ENCODE results near the gene KCNH1. TPM values are rescaled to one million over a fixed set of nuclear protein-coding genes. Genes with fewer than 3 reads are reported as not detected.

The KCNH1 gene
- total RNA-seq, 1 donor from 2014 or later = not detected

DNA sequence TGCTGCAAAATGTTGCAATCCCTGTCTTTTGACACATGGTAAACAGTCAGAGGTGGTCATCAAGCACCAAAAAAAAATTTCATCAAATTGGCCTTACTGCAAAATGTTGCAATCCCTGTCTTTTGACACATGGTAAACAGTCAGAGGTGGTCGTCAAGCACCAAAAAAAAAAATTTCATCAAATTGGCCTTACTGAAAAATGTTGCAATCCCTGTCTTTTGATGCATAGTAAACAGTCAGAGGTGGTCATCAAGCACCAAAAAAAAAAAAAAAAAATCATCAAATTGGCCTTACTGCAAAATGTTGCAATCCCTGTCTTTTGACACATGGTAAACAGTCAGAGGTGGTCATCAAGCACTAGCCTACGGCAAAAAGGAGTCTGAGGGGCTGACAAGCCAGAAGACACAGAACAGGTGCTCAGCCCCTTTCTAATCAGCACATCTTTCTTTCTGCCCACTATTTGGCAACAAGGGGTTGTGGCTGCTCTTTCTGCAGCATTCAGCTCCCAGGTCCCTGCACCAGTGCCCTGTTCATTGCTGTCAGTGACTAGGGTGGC, 223.8 kb downstream of the KCNH1 start:
- Mint-ChIP-seq H3K27me3 (peaks cover 6% of the 10 kb centered on the region), H3K9me3 (no peaks in the 10 kb centered on the region), H3K36me3 (ENCODE audit: low read depth) (no peaks in the 10 kb centered on the region), H3K4me1 (no peaks in the 10 kb centered on the region), H3K4me3 (no peak overlapping the region), H3K27ac (no peak overlapping the region)
- no peak for ATAC-seq (ENCODE audit: low read depth)
- CTCF ChIA-PET = no interaction called here
- intact Hi-C loops (cut with micrococcal nuclease) = no loop called here
- DNase-seq = no peak
- TF ChIP-seq, protein P1, sequence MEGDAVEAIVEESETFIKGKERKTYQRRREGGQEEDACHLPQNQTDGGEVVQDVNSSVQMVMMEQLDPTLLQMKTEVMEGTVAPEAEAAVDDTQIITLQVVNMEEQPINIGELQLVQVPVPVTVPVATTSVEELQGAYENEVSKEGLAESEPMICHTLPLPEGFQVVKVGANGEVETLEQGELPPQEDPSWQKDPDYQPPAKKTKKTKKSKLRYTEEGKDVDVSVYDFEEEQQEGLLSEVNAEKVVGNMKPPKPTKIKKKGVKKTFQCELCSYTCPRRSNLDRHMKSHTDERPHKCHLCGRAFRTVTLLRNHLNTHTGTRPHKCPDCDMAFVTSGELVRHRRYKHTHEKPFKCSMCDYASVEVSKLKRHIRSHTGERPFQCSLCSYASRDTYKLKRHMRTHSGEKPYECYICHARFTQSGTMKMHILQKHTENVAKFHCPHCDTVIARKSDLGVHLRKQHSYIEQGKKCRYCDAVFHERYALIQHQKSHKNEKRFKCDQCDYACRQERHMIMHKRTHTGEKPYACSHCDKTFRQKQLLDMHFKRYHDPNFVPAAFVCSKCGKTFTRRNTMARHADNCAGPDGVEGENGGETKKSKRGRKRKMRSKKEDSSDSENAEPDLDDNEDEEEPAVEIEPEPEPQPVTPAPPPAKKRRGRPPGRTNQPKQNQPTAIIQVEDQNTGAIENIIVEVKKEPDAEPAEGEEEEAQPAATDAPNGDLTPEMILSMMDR (IDR thresholded peaks at IDR 0.05) = no peak
- POLR2A ChIA-PET = no interaction called here

DNA sequence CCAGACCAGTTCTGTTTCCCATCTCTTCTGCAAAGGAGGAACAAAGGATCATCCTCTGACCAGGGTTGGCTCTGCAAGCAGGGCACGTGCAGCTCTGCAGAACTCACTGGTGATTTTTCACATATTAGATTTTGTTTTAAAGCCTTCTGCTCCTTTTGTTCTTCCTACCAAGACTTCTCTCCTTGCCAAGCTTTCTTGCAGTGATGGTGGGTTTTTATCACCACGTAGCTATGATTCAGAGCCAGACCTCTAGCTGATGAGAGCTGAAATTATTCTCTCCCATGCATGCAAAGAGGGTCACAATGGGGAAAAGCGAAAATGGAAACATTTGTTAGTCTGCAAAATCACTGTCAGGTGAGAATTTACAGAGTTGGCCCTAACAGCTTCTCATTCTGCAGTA, 225.2 kb downstream of the KCNH1 start:
- Mint-ChIP-seq H3K4me3 (no peak overlapping the region), H3K27ac (no peak overlapping the region), H3K9me3 (no peaks in the 10 kb centered on the region), H3K27me3 (peaks cover 6% of the 10 kb centered on the region), H3K4me1 (no peaks in the 10 kb centered on the region), H3K36me3 (ENCODE audit: low read depth) (no peaks in the 10 kb centered on the region)
- ChIA-PET CTCF (no interaction called here), POLR2A (no interaction called here)
- TF ChIP-seq, protein P1 (IDR thresholded peaks at IDR 0.05) = no peak
- intact Hi-C loops (cut with micrococcal nuclease) = no loop called here
- DNase-seq (no peak), ATAC-seq (ENCODE audit: low read depth) (no peak)

DNA sequence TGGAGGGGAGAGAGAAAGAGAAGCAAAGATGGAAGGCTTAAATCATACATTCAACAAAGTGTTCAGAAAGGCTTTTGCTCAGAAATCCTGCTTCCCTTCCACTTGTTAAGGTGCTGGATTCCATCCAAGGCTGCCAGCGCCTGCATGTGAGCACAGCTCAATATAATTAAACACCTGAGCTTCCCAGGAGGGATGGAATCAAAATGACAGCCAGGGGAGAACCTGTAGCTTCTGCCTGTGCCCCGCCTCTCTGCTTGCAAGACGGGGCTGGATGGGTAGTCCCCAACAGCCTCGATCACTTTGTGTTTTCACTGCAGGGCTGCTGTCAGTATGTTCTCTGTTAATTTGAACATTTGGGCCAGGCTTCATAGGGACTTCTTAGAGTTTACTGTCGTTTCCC, 225.7 kb downstream of the KCNH1 start:
- TF ChIP-seq, protein P1 (IDR thresholded peaks at IDR 0.05) = no peak
- ATAC-seq (ENCODE audit: low read depth) (no peak), DNase-seq (no peak)
- ChIA-PET POLR2A (no interaction called here), CTCF (no interaction called here)
- intact Hi-C loops (cut with micrococcal nuclease) = no loop called here
- H3K9me3 Mint-ChIP-seq = no peaks in the 10 kb centered on the region
- no peak overlapping the region for H3K4me3 Mint-ChIP-seq
- peaks cover 6% of the 10 kb centered on the region for H3K27me3 Mint-ChIP-seq
- H3K4me1 Mint-ChIP-seq = no peaks in the 10 kb centered on the region
- H3K27ac Mint-ChIP-seq = no peak overlapping the region
- H3K36me3 Mint-ChIP-seq (ENCODE audit: low read depth) = no peaks in the 10 kb centered on the region

DNA sequence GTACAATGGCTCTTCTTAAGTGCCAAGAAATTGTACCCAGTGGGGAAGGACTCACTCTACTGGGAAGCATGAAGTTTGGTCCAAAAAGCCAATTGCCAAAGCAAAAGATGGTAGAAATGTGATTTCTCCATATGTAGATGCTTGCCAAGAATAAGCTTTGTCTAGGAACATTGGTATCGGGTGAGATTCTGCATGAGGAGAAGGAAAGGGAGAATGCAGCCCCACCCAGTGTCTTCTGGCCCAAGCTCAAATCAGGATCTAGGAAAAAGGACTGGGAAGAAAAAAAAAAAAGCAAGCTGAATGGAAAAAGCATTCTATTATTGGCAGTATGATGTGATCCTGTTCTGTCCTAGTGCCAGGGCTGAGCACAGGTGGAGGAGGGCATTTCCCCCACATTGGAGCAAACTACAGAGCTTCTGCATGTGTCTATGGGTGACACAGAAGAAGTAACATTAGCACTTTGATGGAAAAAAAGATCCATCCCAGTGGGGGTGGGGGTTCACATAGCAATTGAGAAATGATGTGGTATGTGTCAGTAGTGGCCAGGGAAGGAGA, 226.6 kb downstream of the KCNH1 start:
- Mint-ChIP-seq H3K27me3 (peaks cover 6% of the 10 kb centered on the region), H3K4me1 (no peaks in the 10 kb centered on the region), H3K4me3 (no peak overlapping the region), H3K36me3 (ENCODE audit: low read depth) (no peaks in the 10 kb centered on the region), H3K9me3 (no peaks in the 10 kb centered on the region), H3K27ac (no peak overlapping the region)
- ATAC-seq (ENCODE audit: low read depth) = no peak
- intact Hi-C loops (cut with micrococcal nuclease) = no loop called here
- TF ChIP-seq, protein P1 (IDR thresholded peaks at IDR 0.05) = no peak
- DNase-seq = no peak
- CTCF ChIA-PET = no interaction called here
- POLR2A ChIA-PET = no interaction called here

DNA sequence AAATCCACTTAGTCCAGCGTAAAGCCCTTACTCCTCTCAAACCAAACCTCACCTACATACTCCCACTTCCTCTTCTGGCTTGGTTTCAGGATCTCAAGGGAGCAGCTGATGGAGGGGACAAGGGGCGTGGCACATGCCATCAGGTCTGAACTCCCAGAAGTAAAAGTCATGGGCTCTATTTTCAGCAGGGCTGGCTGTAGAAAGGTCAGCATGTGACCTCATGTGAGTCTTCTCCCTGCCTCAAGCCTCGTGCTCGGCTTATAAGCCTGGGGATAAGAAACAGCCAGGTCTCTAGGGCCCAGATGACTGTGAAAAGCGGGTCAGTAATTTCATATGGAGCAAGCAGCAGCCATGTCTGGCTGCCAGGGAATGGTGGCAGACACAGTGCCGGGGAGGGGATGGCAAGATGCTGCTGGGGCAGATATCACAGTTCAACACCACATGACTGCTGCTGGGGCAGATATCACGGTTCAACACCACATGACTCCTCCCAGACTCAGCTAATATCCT, 227.9 kb downstream of the KCNH1 start:
- CTCF ChIA-PET = no interaction called here
- POLR2A ChIA-PET = no interaction called here
- intact Hi-C loops (cut with micrococcal nuclease) = no loop called here
- Mint-ChIP-seq H3K27me3 (peaks cover 3% of the 10 kb centered on the region), H3K27ac (no peak overlapping the region), H3K36me3 (ENCODE audit: low read depth) (no peaks in the 10 kb centered on the region), H3K4me1 (no peaks in the 10 kb centered on the region), H3K9me3 (no peaks in the 10 kb centered on the region), H3K4me3 (no peak overlapping the region)
- DNase-seq (no peak), ATAC-seq (ENCODE audit: low read depth) (no peak)
- TF ChIP-seq, protein P1 (IDR thresholded peaks at IDR 0.05) = no peak

Measured in activated B cell treated with CpG ODN at 0.5 μM for 24 hours (primary cell).